IPS DF 19.7 (cell line): Measurements from ENCODE around the gene KANSL1L.
"Not testable (repeated sequence)": the region's sequence is repeated elsewhere in the genome, so short reads cannot be mapped to it uniquely, and the experiment has no call there.

Experiments used
- DNase-seq: peaks from one replicate; pipeline ENCODE4 v3.0.0-alpha.2; 2013; ENCODE audit warnings: low read depth, low spot score

KANSL1L gene, protein sequence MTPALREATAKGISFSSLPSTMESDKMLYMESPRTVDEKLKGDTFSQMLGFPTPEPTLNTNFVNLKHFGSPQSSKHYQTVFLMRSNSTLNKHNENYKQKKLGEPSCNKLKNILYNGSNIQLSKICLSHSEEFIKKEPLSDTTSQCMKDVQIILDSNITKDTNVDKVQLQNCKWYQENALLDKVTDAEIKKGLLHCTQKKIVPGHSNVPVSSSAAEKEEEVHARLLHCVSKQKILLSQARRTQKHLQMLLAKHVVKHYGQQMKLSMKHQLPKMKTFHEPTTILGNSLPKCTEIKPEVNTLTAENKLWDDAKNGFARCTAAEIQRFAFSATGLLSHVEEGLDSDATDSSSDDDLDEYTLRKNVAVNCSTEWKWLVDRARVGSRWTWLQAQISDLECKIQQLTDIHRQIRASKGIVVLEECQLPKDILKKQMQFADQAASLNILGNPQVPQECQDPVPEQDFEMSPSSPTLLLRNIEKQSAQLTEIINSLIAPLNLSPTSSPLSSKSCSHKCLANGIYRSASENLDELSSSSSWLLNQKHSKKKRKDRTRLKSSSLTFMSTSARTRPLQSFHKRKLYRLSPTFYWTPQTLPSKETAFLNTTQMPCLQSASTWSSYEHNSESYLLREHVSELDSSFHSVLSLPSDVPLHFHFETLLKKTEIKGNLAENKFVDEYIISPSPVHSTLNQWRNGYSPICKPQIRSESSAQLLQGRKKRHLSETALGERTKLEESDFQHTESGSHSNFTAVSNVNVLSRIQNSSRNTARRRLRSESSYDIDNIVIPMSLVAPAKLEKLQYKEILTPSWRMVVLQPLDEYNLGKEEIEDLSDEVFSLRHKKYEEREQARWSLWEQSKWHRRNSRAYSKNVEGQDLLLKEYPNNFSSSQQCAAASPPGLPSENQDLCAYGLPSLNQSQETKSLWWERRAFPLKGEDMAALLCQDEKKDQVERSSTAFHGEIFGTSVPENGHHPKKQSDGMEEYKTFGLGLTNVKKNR

GRCh38 chr2:210171309-210172218 lies at the start of gene KANSL1L:
TSS of gene KANSL1L (minus strand) at chr2:210171409. CDS start at chr2:210154582, 16,827 bp downstream.
- peak; percentile 63 for DNase-seq

GRCh38 chr2:210215120-210215519 lies 43.9 kb upstream of the KANSL1L start:
- DNase-seq = no peak

DNA sequence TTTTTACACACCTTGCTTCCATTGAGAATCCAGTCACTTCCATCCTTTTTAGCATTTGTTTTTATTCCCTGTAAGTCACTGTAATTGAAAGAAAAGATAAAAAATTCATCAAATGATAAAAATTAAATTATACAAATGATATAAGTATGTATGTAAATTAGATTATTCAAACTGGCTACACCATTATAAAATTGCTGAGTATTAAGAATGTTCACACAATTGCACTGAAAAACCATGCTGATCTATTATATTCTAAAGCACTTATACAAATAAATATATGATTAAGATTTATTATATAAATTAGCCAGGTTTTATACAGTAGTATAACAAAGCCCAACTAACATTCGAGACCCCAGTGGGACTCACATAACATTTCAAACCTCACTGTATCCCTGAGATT lies 39.0 kb upstream of the KANSL1L start:
- DNase-seq = no peak

DNA sequence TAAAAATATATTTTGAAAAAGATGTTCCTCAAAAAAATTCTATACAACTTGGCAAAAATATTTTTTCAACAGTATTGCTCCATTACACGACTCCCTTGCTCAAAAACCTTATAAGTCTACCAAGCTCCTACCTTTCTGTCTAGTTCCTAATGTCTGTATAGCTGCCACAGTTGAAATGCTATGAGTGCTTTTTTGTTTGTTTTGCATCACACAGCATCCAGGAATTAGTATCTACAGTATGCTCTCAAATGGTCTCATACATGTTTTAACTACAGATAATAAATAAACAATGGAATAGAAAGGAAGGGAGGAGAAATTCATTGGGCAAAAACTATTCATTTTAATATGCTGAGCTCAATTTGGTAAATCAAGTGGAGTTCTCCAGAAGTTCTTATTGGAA lies 36.7 kb upstream of the KANSL1L start:
- no peak for DNase-seq

- no peak for DNase-seq
These were observed 32.3 kb upstream of the KANSL1L start for GRCh38 chr2:210203558-210203957.

DNA sequence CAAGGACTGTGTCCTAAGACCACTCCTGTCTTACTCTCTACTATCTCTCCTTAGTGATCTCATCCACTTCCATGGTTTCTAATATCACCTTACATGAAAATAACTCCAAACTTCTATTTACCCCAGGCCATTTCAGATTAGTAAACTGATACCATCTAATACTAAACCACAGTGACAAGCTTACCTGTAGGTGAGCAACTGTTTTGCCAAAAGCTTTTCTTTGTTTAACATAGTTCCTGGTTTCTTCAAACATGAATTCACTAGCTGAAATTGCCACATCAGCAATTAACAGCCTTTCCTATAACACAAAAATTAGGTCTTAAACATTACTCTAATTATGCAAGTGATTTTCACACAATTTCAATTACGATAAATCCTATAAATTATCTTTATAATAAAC lies 31.9 kb upstream of the KANSL1L start:
- no peak for DNase-seq

GRCh38 chr2:210199854-210200253 lies 28.6 kb upstream of the KANSL1L start:
- no peak for DNase-seq

DNA sequence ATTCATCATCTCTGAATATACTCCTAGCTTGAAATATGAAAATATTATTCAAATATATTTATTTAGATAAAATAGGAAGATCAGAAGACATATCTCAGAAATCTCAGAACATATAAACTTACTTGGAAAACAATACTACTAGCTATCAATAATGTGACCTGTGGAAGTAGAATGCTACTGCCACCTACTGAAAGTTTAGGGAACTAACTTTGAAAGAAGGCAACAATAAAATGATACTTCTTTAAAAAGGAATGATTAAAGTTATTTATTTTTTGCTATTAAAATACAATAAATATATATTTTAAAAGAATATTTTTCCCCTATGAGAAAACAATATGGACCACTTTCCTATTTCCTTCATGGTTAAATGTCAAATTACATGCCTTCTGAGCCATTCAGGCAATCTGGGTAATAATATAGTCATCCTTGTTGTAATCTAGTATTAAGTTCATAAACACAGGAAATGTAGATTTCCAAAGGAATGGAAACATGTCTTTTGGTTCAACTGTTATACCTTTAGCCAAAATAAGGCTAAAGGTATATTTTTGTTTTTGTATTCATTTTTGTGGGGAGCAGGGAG lies 28.1 kb upstream of the KANSL1L start:
- no peak for DNase-seq

DNA sequence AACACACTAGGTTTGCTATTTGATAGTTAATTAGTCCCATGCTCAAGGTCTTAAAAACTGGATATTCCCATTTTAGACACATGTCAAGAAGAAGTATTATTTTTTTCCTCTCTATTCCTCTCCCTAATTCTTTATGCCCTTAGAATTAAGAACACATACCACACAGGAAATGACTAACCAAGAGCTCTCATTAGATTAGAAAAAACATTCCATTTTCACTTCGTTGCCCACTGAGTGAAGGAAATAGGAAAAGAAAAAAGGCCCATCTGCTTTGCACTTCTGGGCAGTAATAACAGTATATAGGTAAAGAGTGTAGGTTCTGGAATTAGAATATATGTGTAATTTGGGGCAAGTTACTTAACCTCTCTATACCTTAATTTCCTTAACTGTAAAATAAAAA lies 27.1 kb upstream of the KANSL1L start:
- no peak for DNase-seq

GRCh38 chr2:210197720-210198119 lies 26.5 kb upstream of the KANSL1L start:
- DNase-seq = no peak

DNA sequence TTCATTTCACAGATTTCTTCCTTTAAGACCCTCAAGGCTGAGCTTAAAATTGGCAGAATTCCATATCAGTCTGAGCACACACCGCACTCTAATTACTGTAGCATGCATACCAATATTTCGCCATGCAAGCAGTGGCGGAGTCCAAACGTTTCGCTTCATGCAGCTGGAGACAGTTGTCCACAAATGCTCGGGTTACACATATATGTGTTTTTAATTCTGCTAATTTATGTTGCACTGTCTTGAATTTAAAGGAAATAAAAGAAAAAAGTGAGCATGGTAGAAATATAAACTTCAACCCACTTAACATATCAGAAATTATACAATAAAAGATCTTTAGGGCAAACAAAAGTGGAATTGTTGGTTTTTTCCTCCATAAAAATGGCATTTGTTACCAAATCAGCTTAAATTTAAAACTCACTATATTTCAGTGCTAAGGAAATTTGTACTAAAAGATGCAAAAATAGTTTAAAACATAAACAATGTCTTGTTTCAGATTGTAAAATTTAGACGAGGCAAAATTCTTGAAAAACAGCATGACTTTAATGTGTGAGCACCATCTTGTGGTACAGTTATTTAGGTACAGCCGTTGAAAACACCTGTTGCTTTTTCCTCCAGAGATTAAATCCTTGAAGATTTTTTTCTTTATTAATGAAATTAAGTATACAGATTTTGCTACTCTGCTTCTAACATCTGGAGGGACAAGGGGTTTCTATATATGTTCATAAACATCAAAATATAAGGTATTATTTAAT lies 24.1 kb upstream of the KANSL1L start:
- no peak for DNase-seq

DNA sequence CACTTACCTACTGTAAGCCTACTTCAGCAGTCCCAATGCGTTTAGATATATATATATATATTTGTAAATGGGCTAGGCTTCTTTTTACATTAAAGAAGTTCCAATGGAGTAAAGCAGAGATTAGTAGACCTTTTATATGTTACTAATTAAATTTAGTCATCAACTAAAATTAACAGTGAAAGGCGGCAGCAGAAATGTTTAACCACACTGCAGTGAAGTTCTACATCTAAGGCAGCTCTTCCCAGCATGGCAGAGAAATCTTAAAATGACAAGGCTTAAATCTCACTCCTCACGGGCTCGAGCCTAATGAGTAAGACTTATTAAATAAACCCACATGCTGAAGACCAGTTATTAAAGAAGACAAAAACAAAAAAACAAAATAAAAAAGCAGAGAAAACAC lies 19.1 kb upstream of the KANSL1L start:
- no peak for DNase-seq

DNA sequence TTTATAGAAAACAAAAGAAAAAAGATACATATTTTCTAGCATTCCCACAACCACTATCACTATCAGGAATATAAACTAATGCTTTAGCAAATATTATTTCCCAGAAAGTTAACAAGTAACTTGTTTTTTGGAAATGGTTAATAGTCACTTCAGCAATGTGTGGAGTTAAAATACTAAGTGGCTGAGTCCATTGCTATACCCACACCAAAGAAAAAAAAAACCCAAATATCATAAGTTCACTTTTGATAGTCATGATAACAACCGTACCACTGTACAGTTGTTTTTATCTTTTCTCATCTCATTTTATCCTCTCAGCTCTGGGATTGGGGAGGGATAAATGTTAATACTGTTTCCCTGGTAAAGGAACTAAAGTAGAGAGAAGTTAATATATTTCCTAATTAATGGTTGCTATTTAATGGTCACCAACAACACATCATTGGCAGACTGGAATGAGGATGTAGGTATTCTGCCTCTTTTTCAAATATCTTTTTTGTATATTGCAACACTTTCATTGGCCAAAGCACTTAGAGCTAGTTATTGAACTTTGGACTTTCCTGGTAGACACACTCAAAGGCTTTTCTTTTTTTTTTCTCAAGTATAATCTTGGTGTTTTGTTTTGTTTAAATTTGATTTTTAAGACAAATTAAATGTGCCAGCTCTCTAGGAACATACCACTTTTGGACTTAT lies 18.4 kb upstream of the KANSL1L start:
- DNase-seq = no peak

DNA sequence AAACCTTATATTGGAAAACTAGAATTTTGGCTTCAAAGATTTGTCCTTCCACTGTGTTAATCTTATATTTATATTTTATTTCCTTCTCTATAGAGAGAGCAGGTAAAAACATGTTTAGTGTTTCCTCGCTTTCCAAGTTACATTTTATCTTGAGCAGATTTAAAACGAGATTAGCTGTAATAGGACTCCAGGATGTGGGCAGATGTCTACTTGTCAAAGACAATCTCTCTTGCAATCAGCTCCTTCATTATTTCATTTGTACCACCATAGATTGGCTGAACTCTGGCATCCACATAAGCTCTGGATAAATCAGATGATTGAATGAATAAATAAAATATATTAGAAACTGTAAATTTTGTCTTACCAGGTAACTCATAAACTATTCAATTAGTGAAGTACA lies 17.5 kb upstream of the KANSL1L start:
- no peak for DNase-seq

DNA sequence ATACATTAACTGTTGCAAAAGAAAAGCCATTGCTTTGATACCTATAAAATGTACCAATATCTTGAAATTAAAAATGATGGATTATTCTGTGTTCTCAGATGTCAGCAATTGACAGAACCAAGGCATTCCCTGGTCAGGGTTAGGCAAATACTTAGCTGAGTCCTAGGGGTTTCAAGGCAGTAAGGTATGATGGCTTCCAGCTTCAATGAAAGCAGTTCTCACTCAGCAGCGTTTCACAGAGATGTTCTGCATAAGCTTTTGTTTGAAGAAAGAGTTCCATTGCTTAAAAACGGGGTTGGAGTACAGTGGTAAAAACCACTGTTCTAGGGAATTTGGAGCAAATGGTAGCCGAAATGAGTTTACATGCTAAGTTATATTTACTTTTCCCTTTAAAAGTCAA lies 17.0 kb upstream of the KANSL1L start:
- no peak for DNase-seq

GRCh38 chr2:210183936-210184335 lies 12.7 kb upstream of the KANSL1L start:
- not testable (repeated sequence) for DNase-seq

GRCh38 chr2:210181606-210182088 lies 10.4 kb upstream of the KANSL1L start:
- not testable (repeated sequence) for DNase-seq

- not testable (repeated sequence) for DNase-seq
These were observed 9.9 kb upstream of the KANSL1L start for GRCh38 chr2:210181033-210181605.

DNA sequence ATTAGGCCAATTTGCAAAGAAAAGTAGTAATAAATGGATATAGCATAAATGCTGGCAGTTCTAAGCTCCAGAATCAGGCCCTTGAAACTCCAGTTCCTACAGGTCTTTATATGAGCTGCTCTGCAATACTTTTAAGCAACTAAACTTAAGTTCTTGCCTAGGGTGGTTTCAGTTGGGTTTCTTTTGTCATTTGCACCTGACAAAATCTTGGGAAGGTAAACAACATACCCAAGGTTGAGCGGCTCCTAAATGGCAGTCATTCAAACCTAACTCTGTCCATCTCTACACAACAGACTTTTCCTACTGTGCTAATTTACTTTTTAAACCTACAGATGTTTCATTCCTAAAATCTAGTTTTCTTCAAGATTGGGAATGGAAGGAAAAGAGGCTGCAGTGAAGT lies 9.3 kb upstream of the KANSL1L start:
- no peak for DNase-seq
